Muscle of leg (tissue), 11 donors: Measurements from ENCODE around the gene CPSF6. TPM values are rescaled to one million over a fixed set of nuclear protein-coding genes. Genes with fewer than 3 reads are reported as not detected.

Source experiments
- DNase-seq: peaks from one replicate; pipeline ENCODE4 v3.0.0; 2013
- H3K27ac ChIP-seq: one replicate; pipeline ENCODE4 v1.5.1; 2013; ENCODE audit warnings: mild to moderate bottlenecking, low read length, control low read depth
- H3K27me3 ChIP-seq: one replicate; pipeline ENCODE4 v1.6.1; 2013; ENCODE audit warnings: low read length; ENCODE audit not compliant: control insufficient read depth, insufficient read depth
- H3K36me3 ChIP-seq: one replicate; pipeline ENCODE4 v1.6.1; 2013; ENCODE audit warnings: low read length; ENCODE audit not compliant: control insufficient read depth, insufficient read depth
- H3K4me1 ChIP-seq: one replicate; pipeline ENCODE4 v1.6.1; 2013; ENCODE audit warnings: low read length; ENCODE audit not compliant: control insufficient read depth, insufficient read depth
- H3K4me3 ChIP-seq: one replicate; pipeline ENCODE4 v1.5.1; 2013; ENCODE audit warnings: low read length, control low read depth
- H3K9me3 ChIP-seq: replicated peaks from 2 replicates; pipeline ENCODE4 v1.6.1; 2013; ENCODE audit warnings: low read depth, low read length; ENCODE audit not compliant: control insufficient read depth
- WGBS: methylation state at CpG from one replicate; pipeline ENCODE4 v1.1.5; 2013; ENCODE audit warnings: missing lambda C conversion rate; ENCODE audit not compliant: insufficient coverage; 5-methylcytosine and 5-hydroxymethylcytosine counted together
- polyA plus RNA-seq, 8 donors: library from polyadenylated mRNA; unstranded; fragments of 120-200 nt; gene quantifications; one replicate each; pipeline versions ENCODE4 v1.2.1 to v1.2.3, GENCODE V29; 2013; ENCODE audit warnings: inconsistent platforms in 1 of 8, low replicate concordance in 1 of 8; ENCODE audit not compliant: insufficient read length in 8 of 8, insufficient read depth in 1 of 8
- total RNA-seq: library from RNA; stranded (reverse); fragments of 120-200 nt; gene quantifications from one replicate; pipeline ENCODE4 v1.2.4, GENCODE V29; 2013

Gene CPSF6
- total and polyA plus RNA-seq, 9 donors, result 21.1 to 63.3 (median 54.5) TPM

DNA sequence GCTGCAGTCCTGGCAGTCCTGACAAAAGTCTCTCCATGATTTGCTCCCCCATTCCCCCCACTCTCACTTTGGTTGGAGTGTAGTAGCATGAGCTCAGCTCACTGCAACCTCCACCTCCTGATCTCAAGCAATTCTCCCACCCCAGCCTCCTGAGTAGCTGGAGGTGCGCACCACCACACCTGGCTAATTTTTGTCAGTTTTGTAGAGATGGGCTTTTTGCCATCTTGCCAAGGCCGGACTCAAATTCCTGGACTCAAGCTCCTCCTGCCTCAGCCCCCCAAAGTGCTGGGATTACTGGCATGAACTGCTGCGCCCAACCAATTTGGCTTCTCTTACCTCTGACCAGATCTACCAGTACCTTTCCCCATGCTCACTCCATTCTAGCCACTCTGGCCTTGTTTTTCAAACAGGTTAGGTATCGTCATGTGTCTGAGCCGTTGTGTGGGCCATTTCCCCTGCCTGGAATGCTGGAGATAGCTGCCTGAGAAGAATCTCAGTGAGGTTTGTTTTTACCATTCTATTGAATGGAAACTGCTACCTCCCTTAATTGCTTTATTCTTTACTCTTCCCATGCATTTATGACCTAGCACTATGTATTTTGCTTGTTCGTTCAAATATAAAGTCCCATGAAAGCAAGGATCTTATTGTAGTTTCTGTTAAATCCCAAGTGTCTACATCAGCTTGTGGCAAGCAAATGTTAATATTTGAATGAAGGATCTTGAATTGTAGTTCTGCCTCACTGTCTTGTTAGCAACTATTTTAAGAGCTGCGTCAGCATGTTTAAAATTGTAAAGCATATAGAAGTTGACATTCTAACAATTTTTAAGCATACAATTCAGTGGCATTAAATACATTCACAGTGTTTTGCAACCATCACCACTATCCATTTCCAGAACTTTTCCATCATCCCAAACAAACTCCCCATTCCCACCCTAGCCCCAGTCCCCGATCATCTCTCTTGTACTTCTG, 39.7 kb downstream of the CPSF6 start:
- 98% methylated on average over 3 of the region's 8 CpGs for WGBS
- no peaks in the 10 kb centered on the region for H3K36me3 ChIP-seq
- H3K4me1 ChIP-seq, result peaks cover 1% of the 10 kb centered on the region

GRCh38 chr12:69284131-69284530, 44.8 kb downstream of the CPSF6 start:
- peak; percentile 81 for DNase-seq
- Histone ChIP-seq H3K36me3 (no peaks in the 10 kb centered on the region), H3K27ac (no peak overlapping the region), H3K9me3 (no peaks in the 10 kb centered on the region), H3K4me3 (peak overlapping the region; percentile 31), H3K4me1 (peaks cover 3% of the 10 kb centered on the region), H3K27me3 (peaks cover 6% of the 10 kb centered on the region)
- WGBS, result 1% methylated on average over 13 of the region's 19 CpGs

More for the DNA sequence above, 39.7 kb downstream of the CPSF6 start:
- peak; percentile 7 for DNase-seq
- H3K9me3 ChIP-seq, result no peaks in the 10 kb centered on the region
- peaks cover 4% of the 10 kb centered on the region for H3K27me3 ChIP-seq
- H3K4me3 ChIP-seq, result no peak overlapping the region
- no peak overlapping the region for H3K27ac ChIP-seq

- H3K4me1 ChIP-seq, result peaks cover 3% of the 10 kb centered on the region
- peaks cover 6% of the 10 kb centered on the region for H3K27me3 ChIP-seq
- no peaks in the 10 kb centered on the region for H3K9me3 ChIP-seq
- no peaks in the 10 kb centered on the region for H3K36me3 ChIP-seq
- WGBS, result no CpG with 5 or more reads among the region's 3 CpGs
- no peak for DNase-seq
- no peak overlapping the region for H3K4me3 ChIP-seq
- no peak overlapping the region for H3K27ac ChIP-seq
Measured at GRCh38 chr12:69287556-69287955, 48.2 kb downstream of the CPSF6 start.

DNA sequence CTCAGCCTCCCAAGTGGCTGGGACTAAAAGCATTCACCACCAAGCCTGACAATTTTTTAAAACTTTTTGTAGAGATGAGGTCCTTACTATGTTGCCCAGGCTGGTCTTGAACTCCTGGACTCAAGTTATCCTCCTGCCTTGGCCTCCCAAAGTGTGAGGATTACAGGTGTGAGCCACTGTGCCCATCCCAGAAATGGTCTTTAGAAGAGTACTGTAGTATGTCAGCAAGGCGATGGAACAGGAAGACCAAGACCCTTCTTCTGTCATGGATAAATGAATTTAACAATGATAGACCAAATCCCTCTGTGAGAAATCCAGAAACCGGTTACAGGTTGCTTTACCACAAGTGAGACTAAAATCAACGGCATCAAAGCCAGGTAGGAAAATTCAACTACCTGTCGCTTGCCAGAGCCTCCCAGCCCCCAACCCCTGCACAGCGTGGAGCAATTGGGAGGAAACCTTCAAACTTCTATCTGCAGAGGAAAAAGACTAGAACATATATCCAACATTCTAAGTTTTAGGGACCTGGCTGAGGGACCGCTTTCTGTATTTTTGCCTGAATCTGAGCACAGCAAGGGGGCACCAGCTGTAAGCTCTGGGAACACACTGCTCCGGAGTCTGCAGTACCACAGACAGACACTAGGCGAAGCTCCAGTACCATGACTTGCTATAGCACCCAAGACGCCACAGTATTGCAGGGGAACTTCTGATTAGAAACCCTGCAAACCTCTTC, 51.3 kb downstream of the CPSF6 start:
- DNase-seq, result peak; percentile 61
- 4% methylated on average over 2 of the region's 9 CpGs for WGBS
- no peak overlapping the region for H3K27ac ChIP-seq
- no peak overlapping the region for H3K4me3 ChIP-seq
- H3K27me3 ChIP-seq, result peaks cover 3% of the 10 kb centered on the region
- no peaks in the 10 kb centered on the region for H3K4me1 ChIP-seq
- H3K36me3 ChIP-seq, result no peaks in the 10 kb centered on the region
- H3K9me3 ChIP-seq, result no peaks in the 10 kb centered on the region

DNA sequence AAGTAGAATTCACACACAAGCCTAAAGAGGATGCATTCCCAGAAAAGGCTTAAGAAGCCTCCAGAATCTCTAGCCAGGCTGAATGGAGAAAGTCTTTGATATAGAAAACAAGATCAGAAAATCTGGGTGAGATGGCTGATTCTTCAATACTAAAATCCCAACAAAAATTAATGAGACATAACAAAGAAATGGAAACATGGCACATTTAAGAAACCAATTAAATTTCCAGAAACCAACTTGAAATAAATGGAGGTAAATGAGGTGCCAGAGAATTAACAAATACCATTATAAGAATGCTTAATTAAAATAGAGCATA, 51.9 kb downstream of the CPSF6 start:
- no peak for DNase-seq
- Histone ChIP-seq H3K27ac (no peak overlapping the region), H3K36me3 (no peaks in the 10 kb centered on the region), H3K27me3 (peaks cover 3% of the 10 kb centered on the region), H3K4me1 (no peaks in the 10 kb centered on the region), H3K4me3 (no peak overlapping the region), H3K9me3 (no peaks in the 10 kb centered on the region)

GRCh38 chr12:69298133-69298532, 58.8 kb downstream of the CPSF6 start:
- no peaks in the 10 kb centered on the region for H3K9me3 ChIP-seq
- 83% methylated on average over 1 of the region's 1 CpG for WGBS
- no peak overlapping the region for H3K27ac ChIP-seq
- no peaks in the 10 kb centered on the region for H3K27me3 ChIP-seq
- DNase-seq, result no peak
- H3K4me3 ChIP-seq, result no peak overlapping the region
- H3K36me3 ChIP-seq, result no peaks in the 10 kb centered on the region
- H3K4me1 ChIP-seq, result no peaks in the 10 kb centered on the region

- no peaks in the 10 kb centered on the region for H3K36me3 ChIP-seq
- no peaks in the 10 kb centered on the region for H3K4me1 ChIP-seq
- no CpG with 5 or more reads among the region's 2 CpGs for WGBS
- H3K27me3 ChIP-seq, result no peaks in the 10 kb centered on the region
- no peaks in the 10 kb centered on the region for H3K9me3 ChIP-seq
- no peak overlapping the region for H3K4me3 ChIP-seq
- no peak overlapping the region for H3K27ac ChIP-seq
- no peak for DNase-seq
Measured at GRCh38 chr12:69298947-69299346, 59.6 kb downstream of the CPSF6 start.

DNA sequence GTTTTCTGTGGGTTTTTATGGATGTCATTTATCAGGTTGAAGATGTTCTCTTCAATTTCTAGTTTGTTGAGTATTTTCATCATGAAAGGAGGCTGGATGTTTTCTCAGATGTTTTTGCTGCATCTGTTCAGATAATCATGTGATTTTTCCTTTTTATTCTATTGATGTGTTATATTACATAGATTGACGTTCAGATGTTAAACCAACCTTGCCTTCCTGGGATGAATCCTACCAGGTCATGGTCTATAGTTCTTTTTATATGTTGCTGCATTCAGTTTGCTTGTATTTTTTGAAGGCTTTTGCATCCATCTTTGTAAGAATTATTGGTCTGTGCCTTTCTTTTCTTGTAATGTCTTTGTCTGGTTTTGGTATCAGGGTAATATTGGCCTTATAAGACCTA, 64.9 kb downstream of the CPSF6 start:
- Histone ChIP-seq H3K36me3 (no peaks in the 10 kb centered on the region), H3K27me3 (no peaks in the 10 kb centered on the region), H3K27ac (no peak overlapping the region), H3K4me1 (no peaks in the 10 kb centered on the region), H3K4me3 (no peak overlapping the region), H3K9me3 (no peaks in the 10 kb centered on the region)
- WGBS, result no CpG with 5 or more reads among the region's 1 CpG
- DNase-seq, result no peak

GRCh38 chr12:69309461-69309860, 70.1 kb downstream of the CPSF6 start:
- no peaks in the 10 kb centered on the region for H3K27me3 ChIP-seq
- H3K36me3 ChIP-seq, result no peaks in the 10 kb centered on the region
- DNase-seq, result no peak
- WGBS, result no CpG with 5 or more reads among the region's 3 CpGs
- no peak overlapping the region for H3K4me3 ChIP-seq
- H3K4me1 ChIP-seq, result no peaks in the 10 kb centered on the region
- no peak overlapping the region for H3K27ac ChIP-seq
- no peaks in the 10 kb centered on the region for H3K9me3 ChIP-seq

DNA sequence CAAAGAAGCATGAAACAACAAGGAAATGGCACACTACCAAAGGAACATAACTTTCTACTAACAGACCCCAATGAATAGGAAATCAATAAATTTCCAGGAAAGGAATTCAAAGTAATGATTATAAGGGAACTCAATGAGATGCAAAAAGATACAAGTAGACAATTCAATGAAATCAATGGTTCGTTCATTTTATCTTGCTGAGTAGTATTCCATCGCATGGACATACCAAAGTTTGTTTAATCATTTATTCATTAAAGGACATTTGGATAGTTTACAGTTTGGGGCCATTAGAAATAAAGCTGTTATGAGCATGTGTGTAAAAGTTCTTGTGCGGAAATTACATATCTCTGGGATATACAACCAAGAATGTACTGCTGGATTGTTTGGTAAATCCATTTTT, 73.8 kb downstream of the CPSF6 start:
- Histone ChIP-seq H3K9me3 (no peaks in the 10 kb centered on the region), H3K4me3 (no peak overlapping the region), H3K36me3 (no peaks in the 10 kb centered on the region), H3K27ac (no peak overlapping the region), H3K4me1 (no peaks in the 10 kb centered on the region), H3K27me3 (no peaks in the 10 kb centered on the region)
- no CpG with 5 or more reads among the region's 3 CpGs for WGBS
- DNase-seq, result no peak
